GDM1 (cell line): ENCODE results near the gene ANO3.

ENCODE experiments used
- DNase-seq: peaks from one replicate; lab custom pipeline; 2025; lab: John Stamatoyannopoulos, UW

ANO3 gene

DNA sequence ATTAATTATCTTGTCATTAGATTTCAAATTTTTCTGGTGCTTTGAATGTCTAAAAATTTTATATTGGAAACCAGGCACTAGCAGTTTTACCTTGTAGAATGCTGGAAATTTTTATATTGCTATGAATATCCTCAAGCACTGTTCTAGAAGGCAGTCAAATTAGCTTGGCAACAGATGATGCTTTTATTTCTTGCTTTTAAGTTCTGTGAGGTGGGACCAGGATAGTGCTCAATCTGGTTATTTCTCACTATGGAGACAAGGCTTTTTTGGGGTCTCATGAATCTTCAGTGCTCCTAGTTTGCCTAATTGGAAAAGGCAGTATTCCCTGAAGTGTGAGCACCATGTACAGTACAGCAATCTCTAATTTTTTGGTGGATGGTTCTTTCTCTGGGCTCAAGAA lies 27.1 kb downstream of the ANO3 start:
- DNase-seq = no peak

DNA sequence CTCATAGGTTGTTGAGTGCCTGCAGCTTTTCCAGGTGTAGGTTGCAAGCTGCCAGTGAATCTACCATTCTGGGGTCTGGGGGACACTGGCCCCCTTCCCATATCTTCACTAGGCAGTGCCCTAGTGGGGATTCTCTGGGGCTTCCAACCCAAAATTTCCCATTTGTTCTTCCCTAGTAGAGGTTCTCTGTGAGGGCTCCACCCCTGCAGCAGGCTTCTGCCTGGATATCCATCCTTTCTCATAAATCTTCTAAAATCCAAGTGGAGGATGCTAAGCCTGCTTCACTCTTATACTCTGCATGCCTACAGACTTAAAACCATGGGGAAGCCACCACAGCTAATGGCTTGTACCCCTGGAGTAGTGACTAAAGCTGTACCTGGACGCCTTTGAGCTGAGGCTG lies 33.4 kb downstream of the ANO3 start:
- DNase-seq = no peak

GRCh38 chr11:26377619-26378018 lies 45.7 kb downstream of the ANO3 start:
- no peak for DNase-seq

GRCh38 chr11:26399336-26399735 lies 67.4 kb downstream of the ANO3 start:
- DNase-seq = no peak

- DNase-seq = no peak
These were observed 78.9 kb downstream of the ANO3 start for GRCh38 chr11:26410706-26411366.

- no peak for DNase-seq
These were observed 81.0 kb downstream of the ANO3 start for GRCh38 chr11:26412955-26413354.

DNA sequence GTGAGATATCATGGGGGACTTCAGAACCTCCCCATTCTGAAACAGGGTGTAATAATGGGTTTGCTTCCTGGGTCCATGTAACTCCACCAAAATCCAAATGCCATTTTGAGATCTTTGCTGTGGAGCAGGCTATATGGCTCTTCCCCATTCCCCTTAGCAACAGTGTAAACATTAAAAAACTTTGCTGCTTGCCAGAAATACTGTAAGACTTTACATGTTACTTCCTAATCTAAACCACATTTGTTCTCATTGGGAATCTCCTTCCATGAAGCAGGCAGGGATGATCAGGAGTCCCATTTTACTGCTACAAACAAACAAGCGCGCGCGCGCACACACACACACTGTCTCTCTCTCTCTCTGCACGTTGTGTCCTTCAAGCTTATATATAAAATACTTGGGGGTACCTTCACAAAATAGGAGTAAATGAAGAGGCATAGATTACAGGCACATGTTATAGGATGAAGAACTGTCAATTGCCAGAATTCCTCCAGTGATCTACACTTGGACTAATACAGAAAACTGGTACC lies 86.5 kb downstream of the ANO3 start:
- no peak for DNase-seq

DNA sequence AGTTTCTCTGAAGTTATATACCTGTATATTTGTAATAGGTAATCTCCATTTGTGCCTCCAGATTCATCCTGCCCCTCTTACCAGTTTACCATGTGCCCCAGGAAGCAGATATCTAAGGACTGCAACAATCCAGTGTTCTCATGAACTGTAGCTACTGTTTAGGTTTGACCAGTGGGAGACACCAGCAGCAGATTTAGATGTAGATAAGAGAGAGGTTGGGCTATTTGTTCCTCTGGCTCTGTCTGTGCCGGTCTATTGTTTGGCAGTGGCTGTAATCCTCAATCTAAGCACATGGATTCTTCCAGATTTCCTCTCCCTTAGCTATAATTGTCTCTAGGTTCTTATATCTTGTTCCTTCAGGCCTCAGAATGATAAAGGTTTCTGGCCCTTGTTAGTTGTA lies 88.4 kb downstream of the ANO3 start:
- no peak for DNase-seq

GRCh38 chr11:26424255-26424654 lies 92.3 kb downstream of the ANO3 start:
- DNase-seq = no peak

DNA sequence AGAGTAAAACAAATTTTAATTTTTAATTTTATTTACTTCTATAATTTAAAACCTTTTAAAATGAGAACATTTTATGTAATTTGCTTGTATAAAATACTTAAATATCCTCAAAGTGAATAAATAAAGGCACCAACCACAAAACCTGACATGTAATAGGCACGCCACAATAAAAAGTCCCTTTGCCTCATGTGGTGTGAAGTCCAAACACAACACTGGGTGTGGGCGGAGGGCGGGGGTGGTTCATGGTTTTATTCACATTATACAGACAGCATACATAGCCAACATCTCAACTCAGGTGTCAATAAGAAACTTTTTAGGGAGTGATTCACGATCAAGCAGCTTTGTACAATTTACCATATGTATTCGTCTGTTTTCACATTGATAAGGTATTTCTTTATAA lies 107.9 kb downstream of the ANO3 start:
- no peak for DNase-seq

DNA sequence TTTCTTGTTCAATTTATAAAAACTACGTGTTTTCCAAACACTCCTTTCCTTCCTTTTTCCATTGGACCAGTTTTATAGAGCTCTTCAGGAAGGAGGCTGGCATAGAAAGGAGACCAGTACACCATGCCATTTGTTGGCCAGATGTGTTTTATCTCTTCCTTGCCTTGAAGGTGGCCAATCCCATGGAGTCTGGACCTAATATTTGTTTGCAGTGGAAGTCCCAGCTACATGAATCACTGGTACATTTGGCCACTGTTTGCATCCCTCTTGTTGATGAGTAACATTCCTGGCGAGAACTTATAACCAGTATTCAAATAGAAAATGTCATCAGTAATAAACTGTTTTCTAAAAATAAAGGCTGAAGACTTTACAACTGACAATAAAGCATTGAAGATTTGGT lies 110.2 kb downstream of the ANO3 start:
- no peak for DNase-seq

GRCh38 chr11:26443617-26444016 lies 111.7 kb downstream of the ANO3 start:
- DNase-seq = no peak

DNA sequence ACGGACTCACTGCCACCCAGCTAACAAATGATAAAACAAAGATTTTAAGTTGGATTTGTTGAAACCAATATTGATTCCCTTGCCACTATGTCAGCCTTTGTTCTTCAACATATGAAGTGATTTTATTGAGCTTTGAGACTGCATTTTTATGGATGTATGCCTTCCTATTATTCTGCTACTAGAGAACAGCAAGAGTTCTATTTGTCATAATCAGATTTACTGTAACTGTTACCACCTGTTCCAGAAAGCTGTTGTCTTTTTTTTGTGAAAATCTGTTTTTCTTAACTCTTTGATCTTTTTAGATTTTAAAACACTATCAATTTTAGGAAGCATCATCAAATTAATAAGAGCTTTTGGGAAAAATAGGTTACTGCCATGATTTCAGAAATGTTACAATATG lies 125.7 kb downstream of the ANO3 start:
- no peak for DNase-seq

GRCh38 chr11:26465274-26465673 lies 133.3 kb downstream of the ANO3 start:
- no peak for DNase-seq

DNA sequence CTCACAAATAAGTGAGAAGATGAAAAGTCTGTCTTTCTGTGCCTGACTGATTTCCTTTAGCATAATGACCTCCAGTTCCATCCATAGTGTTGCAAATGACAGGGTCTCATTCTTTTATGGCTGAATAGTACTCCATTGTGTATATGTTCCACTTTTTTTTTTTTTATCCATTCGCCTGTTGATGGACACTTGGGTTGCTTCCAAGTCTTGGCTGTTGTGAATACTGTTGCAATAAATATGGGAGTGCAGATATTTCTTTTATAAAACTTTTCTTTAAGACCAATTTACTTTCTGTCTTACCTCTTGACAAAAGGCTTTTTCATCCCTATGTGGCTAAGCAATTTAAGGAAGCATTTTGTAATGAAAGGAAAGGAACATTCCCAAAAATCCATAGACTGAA lies 135.6 kb downstream of the ANO3 start:
- DNase-seq = no peak

- DNase-seq = no peak
These were observed 139.1 kb downstream of the ANO3 start for GRCh38 chr11:26470992-26471391.

- DNase-seq = no peak
These were observed 141.6 kb downstream of the ANO3 start for GRCh38 chr11:26473216-26474194.

- no peak for DNase-seq
These were observed 142.5 kb downstream of the ANO3 start for GRCh38 chr11:26474401-26474800.

- no peak for DNase-seq
These were observed 145.5 kb downstream of the ANO3 start for GRCh38 chr11:26477396-26477795.

DNA sequence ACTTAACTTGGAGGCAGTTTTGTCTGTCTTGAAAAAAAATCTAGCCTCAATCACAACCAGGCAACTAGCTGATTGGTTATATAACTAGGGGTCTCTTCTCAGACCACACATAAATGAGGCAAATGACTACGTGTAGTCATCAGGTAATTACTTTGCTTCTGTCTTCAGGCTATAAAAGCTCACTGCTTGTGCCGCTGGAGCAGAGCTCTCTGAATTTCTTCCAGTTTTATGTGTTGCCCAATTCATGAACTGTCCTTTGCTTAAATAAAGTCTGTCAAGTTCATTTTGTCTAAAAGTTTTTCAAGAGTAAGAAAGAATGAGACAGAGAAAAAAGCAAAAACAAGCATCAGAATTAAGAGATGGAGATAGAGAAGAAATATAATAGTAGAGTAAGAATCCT lies 146.8 kb downstream of the ANO3 start:
- DNase-seq = no peak

GRCh38 chr11:26480041-26480440 lies 148.1 kb downstream of the ANO3 start:
- no peak for DNase-seq

- no peak for DNase-seq
These were observed 151.2 kb downstream of the ANO3 start for GRCh38 chr11:26483108-26483507.

DNA sequence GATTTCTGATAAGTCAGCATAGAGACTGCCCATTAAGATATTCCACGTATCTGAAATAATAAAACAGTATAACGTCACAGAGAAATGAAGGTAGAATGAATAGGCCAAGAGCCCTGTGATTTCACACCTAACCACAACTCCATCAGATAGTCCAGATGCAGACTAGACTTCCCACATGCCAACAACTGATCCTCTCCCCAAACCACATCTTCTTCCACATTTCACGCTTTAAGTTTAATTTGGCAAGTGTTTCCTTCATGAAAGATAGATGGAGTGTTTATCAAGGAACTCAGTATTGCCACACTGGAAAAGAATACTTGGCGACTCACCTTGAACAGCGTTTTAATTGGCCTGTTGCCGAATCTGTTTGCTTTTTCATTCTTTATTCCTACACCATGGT lies 158.6 kb downstream of the ANO3 start:
- DNase-seq = no peak
